BJ (cell line): Measurements from ENCODE around the gene NAV2. TPM values are rescaled to one million over a fixed set of nuclear protein-coding genes. Genes with fewer than 3 reads are reported as not detected.

ENCODE experiments used
- CTCF ChIA-PET: fragments of 350-600 bp; formaldehyde crosslinking; extraction: SDS; loops from one replicate; lab custom pipeline; 2021; ENCODE audit warnings: antibody characterized with exemption, inconsistent platforms; lab: Yijun Ruan, JAX
- POLR2A ChIA-PET: fragments of 300-600 bp; sonication (Branson Sonifier 250); formaldehyde crosslinking; extraction: SDS; loops from one replicate; lab custom pipeline; 2021; ENCODE audit warnings: antibody characterized with exemption; lab: Charles Lee
- DNase-seq: peaks from one replicate; pipeline ENCODE4 v3.0.0-alpha.2; 2011; ENCODE audit warnings: low read depth
- H3K27me3 ChIP-seq: 2 replicates; pipeline ENCODE4 v1.6.0; 2011; ENCODE audit warnings: low read length; ENCODE audit not compliant: control insufficient read depth, insufficient read depth
- H3K36me3 ChIP-seq: 2 replicates; pipeline ENCODE4 v1.5.1; 2011; ENCODE audit warnings: low read length; ENCODE audit not compliant: control insufficient read depth, insufficient read depth
- H3K4me3 ChIP-seq: 2 replicates; pipeline ENCODE4 v1.5.1; 2011; ENCODE audit warnings: low read depth, mild to moderate bottlenecking, control low read depth, low read length
- CTCF ChIP-seq: IDR thresholded peaks from 2 replicates; pipeline ENCODE4 v1.5.1; 2011; ENCODE audit warnings: low read depth, mild to moderate bottlenecking, control low read depth, inconsistent platforms, low read length, moderate library complexity; ENCODE audit not compliant: insufficient read depth
- polyA plus RNA-seq: library from polyadenylated mRNA; depleted of rRNA; stranded (reverse); fragments of >200 nt; gene quantifications from 2 replicates; pipeline ENCODE4 v1.2.3, GENCODE V29; 2011

NAV2 gene
- polyA plus RNA-seq, 1 experiment: 6.1 TPM

GRCh38 chr11:20113149-20113438 lies 400.5 kb downstream of the NAV2 start:
- no peaks in the 10 kb centered on the region for H3K27me3 ChIP-seq
- H3K4me3 ChIP-seq: no peak overlapping the region
- H3K36me3 ChIP-seq: peaks cover 4% of the 10 kb centered on the region
- no peak for TF ChIP-seq CTCF
- CTCF ChIA-PET: interaction anchor here (0.7 to 6.8 kb wide), 5 partner anchors 15 to 309 kb away, joined by 3 to 47 read pairs (median 16); no protein-coding TSS in a partner anchor
- POLR2A ChIA-PET: interaction anchor here (0.7 kb wide), 1 partner anchor 121 kb away, joined by 3 read pairs; no protein-coding TSS in a partner anchor
- no peak for DNase-seq

GRCh38 chr11:20114588-20114987 lies 402.0 kb downstream of the NAV2 start:
- Histone ChIP-seq H3K27me3 (no peaks in the 10 kb centered on the region), H3K4me3 (no peak overlapping the region), H3K36me3 (peaks cover 11% of the 10 kb centered on the region)
- CTCF ChIA-PET: interaction anchor here (1.4 to 6.8 kb wide), 4 partner anchors 14 to 162 kb away, joined by 4 to 47 read pairs (median 20); no protein-coding TSS in a partner anchor
- DNase-seq: no peak
- POLR2A ChIA-PET: no interaction called here
- TF ChIP-seq CTCF: no peak

GRCh38 chr11:20116825-20117224 lies 404.2 kb downstream of the NAV2 start:
- ChIA-PET CTCF (interaction anchor here (0.7 to 6.8 kb wide), 5 partner anchors 12 to 280 kb away, joined by 3 to 47 read pairs (median 13); no protein-coding TSS in a partner anchor), POLR2A (no interaction called here)
- H3K36me3 ChIP-seq: peaks cover 11% of the 10 kb centered on the region
- TF ChIP-seq CTCF: no peak
- no peak overlapping the region for H3K4me3 ChIP-seq
- H3K27me3 ChIP-seq: no peaks in the 10 kb centered on the region
- no peak for DNase-seq

GRCh38 chr11:20117291-20117690 lies 404.7 kb downstream of the NAV2 start:
- no peak for DNase-seq
- no peak overlapping the region for H3K4me3 ChIP-seq
- H3K36me3 ChIP-seq: peaks cover 11% of the 10 kb centered on the region
- ChIA-PET CTCF (interaction anchor here (1.0 to 6.8 kb wide), 8 partner anchors 11 to 238 kb away, joined by 3 to 47 read pairs (median 6); no protein-coding TSS in a partner anchor), POLR2A (no interaction called here)
- no peaks in the 10 kb centered on the region for H3K27me3 ChIP-seq
- TF ChIP-seq CTCF: no peak

- CTCF ChIA-PET: interaction anchor here (1.0 to 6.8 kb wide), 5 partner anchors 10 to 237 kb away, joined by 3 to 47 read pairs (median 4); no protein-coding TSS in a partner anchor
Measured at GRCh38 chr11:20118209-20118608, 405.6 kb downstream of the NAV2 start.

More at GRCh38 chr11:20118209-20118608, 405.6 kb downstream of the NAV2 start:
- H3K27me3 ChIP-seq: no peaks in the 10 kb centered on the region
- H3K4me3 ChIP-seq: no peak overlapping the region
- POLR2A ChIA-PET: no interaction called here
- no peak for DNase-seq
- no peak for TF ChIP-seq CTCF
- H3K36me3 ChIP-seq: peaks cover 11% of the 10 kb centered on the region
